ENCODE results near the gene SLC9A9. TPM values are rescaled to one million over a fixed set of nuclear protein-coding genes. Genes with fewer than 3 reads are reported as not detected.
"Not testable (repeated sequence)": the region's sequence is repeated elsewhere in the genome, so short reads cannot be mapped to it uniquely, and the experiment has no call there.

SLC9A9 gene
- total and polyA plus RNA-seq, 10 donors: 10.8 to 58.2 (median 44.7) TPM

DNA sequence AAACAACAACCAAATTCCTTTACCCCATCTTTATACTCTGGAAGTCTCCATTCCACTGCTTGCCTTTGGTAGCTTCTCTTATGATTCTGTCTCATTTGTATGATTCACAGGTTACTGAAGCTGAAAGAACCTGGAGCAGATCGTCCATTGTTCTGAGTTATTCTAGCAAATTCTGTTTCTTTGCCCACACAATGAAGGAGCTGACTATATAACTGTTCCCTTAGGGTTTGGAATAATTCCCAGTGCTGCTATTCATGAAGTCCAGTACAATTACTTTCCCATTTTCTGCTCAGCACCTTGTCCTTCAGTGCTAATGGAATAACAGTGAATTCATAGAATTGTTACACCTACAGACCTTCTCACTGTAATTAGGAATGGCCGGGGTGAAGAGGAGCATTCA is 560.9 kb downstream of the SLC9A9 start:
- no peak for DNase-seq
- WGBS, 5 donors: 86 to 98% (median 90%) methylated on average over 2 of the region's 2 CpGs
- intact Hi-C loops (cut with DNase I; ENCODE audit: low total_unique reads): no loop called here
- Histone ChIP-seq H3K4me3 (no peak overlapping the region), H3K27me3 (replicated peaks in 1 of 7) (no peaks in the 10 kb centered on the region), H3K4me1 (peaks cover 0 to 10% (median 4%) of the 10 kb centered on the region in 6 donors), H3K36me3 (no peaks in the 10 kb centered on the region), H3K9me3 (no peaks in the 10 kb centered on the region), H3K27ac (no peak overlapping the region)
- TF ChIP-seq POLR2A (IDR thresholded peaks at IDR 0.05): no peak

DNA sequence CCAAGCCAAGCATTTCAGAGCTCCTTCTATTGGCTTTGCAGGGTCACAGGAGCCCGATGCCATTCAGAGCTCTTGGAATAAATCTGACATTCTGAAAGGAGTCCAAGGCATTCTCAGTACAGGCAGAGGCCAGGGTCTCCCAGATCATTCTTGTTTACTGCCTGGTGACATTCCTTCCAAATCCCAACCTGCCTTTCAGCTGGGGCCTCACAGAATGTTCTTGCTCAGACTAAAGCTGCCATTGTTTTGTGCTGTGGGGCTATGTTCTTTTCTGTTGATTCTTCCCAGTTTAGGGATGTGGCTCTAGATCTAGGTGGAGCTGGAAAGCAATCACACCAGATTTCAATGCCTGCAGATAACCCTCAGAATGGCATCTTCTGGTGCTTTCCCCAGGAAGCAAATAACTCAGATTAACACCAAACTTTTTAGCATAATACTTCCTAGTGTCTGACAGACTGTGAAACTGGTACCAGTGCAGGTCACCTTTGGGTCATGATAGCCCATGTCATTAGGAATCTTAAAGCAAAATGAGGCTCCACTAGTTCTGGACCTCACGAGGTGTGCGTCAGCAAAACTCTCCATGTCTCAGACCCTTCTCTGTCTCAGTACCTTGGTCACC is 561.8 kb downstream of the SLC9A9 start:
- Histone ChIP-seq H3K9me3 (no peaks in the 10 kb centered on the region), H3K4me3 (no peak overlapping the region), H3K36me3 (no peaks in the 10 kb centered on the region), H3K4me1 (peaks cover 0 to 6% (median 0%) of the 10 kb centered on the region in 6 donors), H3K27me3 (replicated peaks in 1 of 7) (no peaks in the 10 kb centered on the region), H3K27ac (no peak overlapping the region)
- 93 to 96% (median 94%) methylated on average over 3 of the region's 3 CpGs for whole genome bisulfite sequencing, 5 donors
- DNase-seq: no peak
- intact Hi-C loops (cut with DNase I; ENCODE audit: low total_unique reads): no loop called here
- TF ChIP-seq, protein P1, sequence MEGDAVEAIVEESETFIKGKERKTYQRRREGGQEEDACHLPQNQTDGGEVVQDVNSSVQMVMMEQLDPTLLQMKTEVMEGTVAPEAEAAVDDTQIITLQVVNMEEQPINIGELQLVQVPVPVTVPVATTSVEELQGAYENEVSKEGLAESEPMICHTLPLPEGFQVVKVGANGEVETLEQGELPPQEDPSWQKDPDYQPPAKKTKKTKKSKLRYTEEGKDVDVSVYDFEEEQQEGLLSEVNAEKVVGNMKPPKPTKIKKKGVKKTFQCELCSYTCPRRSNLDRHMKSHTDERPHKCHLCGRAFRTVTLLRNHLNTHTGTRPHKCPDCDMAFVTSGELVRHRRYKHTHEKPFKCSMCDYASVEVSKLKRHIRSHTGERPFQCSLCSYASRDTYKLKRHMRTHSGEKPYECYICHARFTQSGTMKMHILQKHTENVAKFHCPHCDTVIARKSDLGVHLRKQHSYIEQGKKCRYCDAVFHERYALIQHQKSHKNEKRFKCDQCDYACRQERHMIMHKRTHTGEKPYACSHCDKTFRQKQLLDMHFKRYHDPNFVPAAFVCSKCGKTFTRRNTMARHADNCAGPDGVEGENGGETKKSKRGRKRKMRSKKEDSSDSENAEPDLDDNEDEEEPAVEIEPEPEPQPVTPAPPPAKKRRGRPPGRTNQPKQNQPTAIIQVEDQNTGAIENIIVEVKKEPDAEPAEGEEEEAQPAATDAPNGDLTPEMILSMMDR (IDR thresholded peaks at IDR 0.05 in 8 of 11, conservative IDR thresholded peaks at IDR 0.05 in 3 of 11): no peak
- TF ChIP-seq POLR2A (IDR thresholded peaks at IDR 0.05): no peak

DNA sequence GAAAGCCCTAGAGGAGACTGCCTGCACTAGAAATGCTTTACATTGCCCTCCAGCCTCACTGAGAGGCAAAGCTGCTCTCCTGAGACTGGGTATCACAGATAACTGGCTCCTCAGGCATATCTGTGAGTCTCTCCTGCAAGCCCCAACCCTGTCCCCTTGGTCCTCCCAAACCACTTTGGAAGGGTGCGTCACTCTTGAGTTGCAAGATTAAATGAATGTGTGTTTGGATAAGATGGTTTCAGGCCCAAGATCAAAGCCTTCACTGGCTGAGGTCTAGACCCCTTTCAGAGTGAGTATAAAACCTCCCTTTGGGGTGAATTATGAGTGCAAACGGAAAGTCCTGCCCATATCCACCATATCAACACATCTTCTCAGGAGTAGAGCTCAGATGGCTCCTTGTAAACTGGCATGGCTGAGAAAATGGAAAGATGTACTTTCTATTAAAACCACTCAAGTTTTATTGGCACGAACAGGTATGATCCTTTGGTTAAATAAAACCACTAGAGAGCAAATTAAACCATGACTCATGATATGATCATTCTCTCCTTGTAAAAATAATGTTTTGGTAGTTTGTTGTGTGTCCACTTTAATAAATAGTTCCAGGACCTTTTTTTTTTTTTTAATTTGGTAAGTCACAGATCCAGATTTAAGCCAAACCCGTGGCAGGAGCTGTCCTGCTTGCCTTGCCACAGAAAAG is 564.7 kb downstream of the SLC9A9 start:
- 86 to 94% (median 91%) methylated on average over 4 of the region's 4 CpGs for WGBS, 5 donors
- H3K9me3 ChIP-seq: peaks cover 0 to 6% (median 0%) of the 10 kb centered on the region in 8 donors
- no peak overlapping the region for H3K4me3 ChIP-seq
- intact Hi-C loops (cut with DNase I; ENCODE audit: low total_unique reads): no loop called here
- no peak for DNase-seq
- H3K27me3 ChIP-seq (replicated peaks in 1 of 7): no peaks in the 10 kb centered on the region
- no peak for TF ChIP-seq POLR2A (IDR thresholded peaks at IDR 0.05)
- TF ChIP-seq, protein P1 (IDR thresholded peaks at IDR 0.05 in 8 of 11, conservative IDR thresholded peaks at IDR 0.05 in 3 of 11): no peak
- TF ChIP-seq POLR2AphosphoS5 (IDR thresholded peaks at IDR 0.05): no peak
- no peaks in the 10 kb centered on the region for H3K36me3 ChIP-seq
- no peak overlapping the region for H3K27ac ChIP-seq
- peaks cover 0 to 6% (median 0%) of the 10 kb centered on the region in 6 donors for H3K4me1 ChIP-seq

DNA sequence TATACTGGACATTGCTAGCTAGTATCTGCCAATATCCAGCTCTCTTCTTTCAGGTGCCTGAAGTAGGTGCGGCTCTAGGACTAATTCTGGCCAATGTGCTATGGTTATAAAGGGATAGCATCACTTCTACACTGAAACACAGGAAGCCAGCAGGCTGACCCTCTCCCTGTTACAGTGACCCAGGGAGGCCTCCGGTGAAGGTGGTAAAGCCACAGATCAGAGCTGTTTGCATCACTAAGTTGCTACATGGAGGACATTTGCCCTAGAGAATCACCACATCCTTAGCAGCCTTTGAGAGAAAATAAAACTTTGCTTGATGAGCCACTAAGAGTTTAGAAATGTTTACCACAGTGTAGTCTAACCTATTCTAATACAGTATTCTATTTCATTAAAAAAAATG is 567.3 kb downstream of the SLC9A9 start:
- no peak overlapping the region for H3K4me3 ChIP-seq
- WGBS, 5 donors: 80 to 95% (median 88%) methylated on average over 2 of the region's 2 CpGs
- peaks cover 0 to 6% (median 0%) of the 10 kb centered on the region in 8 donors for H3K9me3 ChIP-seq
- H3K4me1 ChIP-seq: no peaks in the 10 kb centered on the region
- TF ChIP-seq POLR2AphosphoS5 (IDR thresholded peaks at IDR 0.05) (no peak), POLR2A (IDR thresholded peaks at IDR 0.05) (no peak)
- TF ChIP-seq, protein P1 (IDR thresholded peaks at IDR 0.05 in 8 of 11, conservative IDR thresholded peaks at IDR 0.05 in 3 of 11): no peak
- intact Hi-C loops (cut with DNase I; ENCODE audit: low total_unique reads): no loop called here
- H3K36me3 ChIP-seq: no peaks in the 10 kb centered on the region
- no peaks in the 10 kb centered on the region for H3K27me3 ChIP-seq (replicated peaks in 1 of 7)
- peak overlapping the region in 1 of 8 donors; percentile 12 for H3K27ac ChIP-seq
- no peak for DNase-seq

DNA sequence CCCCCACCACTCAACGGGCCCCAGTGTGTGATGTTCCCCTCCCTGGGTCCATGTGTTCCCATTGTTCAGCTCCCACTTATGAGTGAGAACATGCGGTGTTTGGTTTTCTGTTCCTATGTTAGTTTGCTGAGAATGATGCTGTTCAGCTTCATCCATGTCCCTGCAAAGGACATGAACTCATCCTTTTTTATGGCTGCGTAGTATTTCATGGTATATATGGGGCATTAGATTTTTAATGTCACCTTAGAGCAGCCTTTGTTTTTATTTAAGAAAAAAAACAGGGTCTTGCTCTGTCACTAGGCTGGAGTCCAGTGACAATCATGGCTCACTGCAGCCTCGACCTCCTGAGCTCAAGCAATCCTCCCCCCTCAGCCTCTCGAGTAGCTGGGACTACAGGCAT is 568.7 kb downstream of the SLC9A9 start:
- DNase-seq; H3K27ac ChIP-seq; H3K4me3 ChIP-seq; H3K9me3 ChIP-seq; intact Hi-C loops (cut with DNase I; ENCODE audit: low total_unique reads); H3K4me1 ChIP-seq; H3K36me3 ChIP-seq; H3K27me3 ChIP-seq (replicated peaks in 1 of 7): not testable (repeated sequence)
- WGBS, 5 donors: 91 to 96% (median 95%) methylated on average over 5 of the region's 5 CpGs
